GM13976 (cell line): Measurements from ENCODE around the gene CCDC68.

Experiments
- DNase-seq: peaks from one replicate; pipeline ENCODE4 v3.0.0; 2012; ENCODE audit warnings: low spot score
- CTCF ChIP-seq: IDR thresholded peaks from 2 replicates; pipeline ENCODE4 v1.5.1; 2012; ENCODE audit warnings: borderline replicate concordance, mild to moderate bottlenecking; ENCODE audit not compliant: insufficient read depth; ENCODE audit errors: extremely low read depth, missing control alignments, control extremely low read depth
- in situ Hi-C: fragments of 300-500 bp; cut with MboI; formaldehyde crosslinking; loops from one replicate; pipeline ENCODE4 v1.12.0; 2022; ENCODE audit warnings: low sequenced_read_pairs, mixed read lengths, inconsistent platforms; ENCODE audit not compliant: unreplicated experiment

CCDC68 gene

GRCh38 chr18:54919412-54919811 is 39.8 kb downstream of the CCDC68 start:
- in situ Hi-C loops, result no loop called here
- no peak for TF ChIP-seq CTCF

GRCh38 chr18:54918060-54918459 is 41.2 kb downstream of the CCDC68 start:
- in situ Hi-C loops, result no loop called here
- no peak for TF ChIP-seq CTCF
- DNase-seq, result no peak

More at GRCh38 chr18:54919412-54919811, 39.8 kb downstream of the CCDC68 start:
- DNase-seq, result no peak

GRCh38 chr18:54916507-54916906 is 42.8 kb downstream of the CCDC68 start:
- no peak for DNase-seq
- in situ Hi-C loops, result no loop called here
- no peak for TF ChIP-seq CTCF

- TF ChIP-seq CTCF, result no peak
- in situ Hi-C loops, result no loop called here
- no peak for DNase-seq
Observed at GRCh38 chr18:54914816-54915215, 44.4 kb downstream of the CCDC68 start.

- DNase-seq, result no peak
- no peak for TF ChIP-seq CTCF
- in situ Hi-C loops, result no loop called here
Observed at GRCh38 chr18:54911551-54911950, 47.7 kb downstream of the CCDC68 start.

GRCh38 chr18:54910161-54910919 is 48.9 kb downstream of the CCDC68 start:
- no peak for TF ChIP-seq CTCF
- in situ Hi-C loops, result no loop called here
- no peak for DNase-seq

GRCh38 chr18:54909538-54909937 is 49.7 kb downstream of the CCDC68 start:
- DNase-seq, result no peak
- in situ Hi-C loops, result no loop called here
- TF ChIP-seq CTCF, result no peak
